Vagina (tissue), 2 donors: ENCODE results near the gene KHDRBS1.

Source experiments
- POLR2A ChIP-seq, 2 donors: fragments of 450-650 bp; IDR thresholded peaks; one replicate each; pipeline ENCODE4 v1.6.1; 2017; ENCODE audit warnings: antibody characterized with exemption in 2 of 2, mild to moderate bottlenecking in 2 of 2, moderate library complexity in 2 of 2
- POLR2AphosphoS5 ChIP-seq, 2 donors: sonication (generic); formaldehyde crosslinking; IDR thresholded peaks; one replicate each; pipeline ENCODE4 v1.9.0; 2017; ENCODE audit warnings: antibody characterized with exemption in 2 of 2, mild to moderate bottlenecking in 2 of 2, low read depth in 1 of 2; ENCODE audit not compliant: insufficient read depth in 1 of 2
- TF ChIP-seq, protein P1 (sequence below), 3 experiments: fragments of 450-650 bp in 2 of 3; fragments of 200-600 bp in 1 of 3; sonication (generic) in 1 of 3; IDR thresholded peaks; one replicate each; pipeline ENCODE4 v1.5.1; 2017 to 2019; ENCODE audit warnings: antibody characterized with exemption in 3 of 3, mild to moderate bottlenecking in 2 of 3, moderate library complexity in 2 of 3

DNA sequence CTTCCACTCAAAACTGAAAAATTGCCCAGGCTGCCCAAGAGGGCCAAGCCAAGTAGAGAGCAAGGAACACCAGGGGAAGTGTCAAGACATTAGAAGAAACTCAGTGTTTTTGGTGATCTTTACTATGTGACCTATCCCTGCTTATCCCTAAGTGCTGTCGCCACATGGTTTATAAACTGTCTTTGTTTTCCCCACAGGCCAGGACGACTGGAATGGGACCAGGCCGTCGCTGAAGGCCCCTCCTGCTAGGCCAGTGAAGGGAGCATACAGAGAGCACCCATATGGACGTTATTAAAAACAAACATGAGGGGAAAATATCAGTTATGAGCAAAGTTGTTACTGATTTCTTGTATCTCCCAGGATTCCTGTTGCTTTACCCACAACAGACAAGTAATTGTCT lies 28.7 kb downstream of the KHDRBS1 start:
- TF ChIP-seq, protein P1, sequence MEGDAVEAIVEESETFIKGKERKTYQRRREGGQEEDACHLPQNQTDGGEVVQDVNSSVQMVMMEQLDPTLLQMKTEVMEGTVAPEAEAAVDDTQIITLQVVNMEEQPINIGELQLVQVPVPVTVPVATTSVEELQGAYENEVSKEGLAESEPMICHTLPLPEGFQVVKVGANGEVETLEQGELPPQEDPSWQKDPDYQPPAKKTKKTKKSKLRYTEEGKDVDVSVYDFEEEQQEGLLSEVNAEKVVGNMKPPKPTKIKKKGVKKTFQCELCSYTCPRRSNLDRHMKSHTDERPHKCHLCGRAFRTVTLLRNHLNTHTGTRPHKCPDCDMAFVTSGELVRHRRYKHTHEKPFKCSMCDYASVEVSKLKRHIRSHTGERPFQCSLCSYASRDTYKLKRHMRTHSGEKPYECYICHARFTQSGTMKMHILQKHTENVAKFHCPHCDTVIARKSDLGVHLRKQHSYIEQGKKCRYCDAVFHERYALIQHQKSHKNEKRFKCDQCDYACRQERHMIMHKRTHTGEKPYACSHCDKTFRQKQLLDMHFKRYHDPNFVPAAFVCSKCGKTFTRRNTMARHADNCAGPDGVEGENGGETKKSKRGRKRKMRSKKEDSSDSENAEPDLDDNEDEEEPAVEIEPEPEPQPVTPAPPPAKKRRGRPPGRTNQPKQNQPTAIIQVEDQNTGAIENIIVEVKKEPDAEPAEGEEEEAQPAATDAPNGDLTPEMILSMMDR (IDR thresholded peaks at IDR 0.05), result no peak
- TF ChIP-seq POLR2AphosphoS5 (IDR thresholded peaks at IDR 0.05; ENCODE audit: insufficient read depth in 1 of 2, low read depth in 1 of 2) (no peak), POLR2A (IDR thresholded peaks at IDR 0.05) (no peak)
